ENCODE results near the gene MYOF.
A peak's percentile ranks its signal among the peaks of the same experiment; 100 is the strongest.
"Not testable (repeated sequence)": the region's sequence is repeated elsewhere in the genome, so short reads cannot be mapped to it uniquely, and the experiment has no call there.

The MYOF gene

GRCh38 chr10:93385345-93385744 is 96.8 kb downstream of the MYOF start:
- peak; percentile 55 for DNase-seq

GRCh38 chr10:93384006-93384405 is 98.1 kb downstream of the MYOF start:
- no peak for DNase-seq

GRCh38 chr10:93383562-93383981 is 98.6 kb downstream of the MYOF start:
- no peak for DNase-seq

- DNase-seq, result no peak
Measured at GRCh38 chr10:93379731-93380575, 102.2 kb downstream of the MYOF start.

- DNase-seq, result no peak
Measured at GRCh38 chr10:93378997-93379730, 103.0 kb downstream of the MYOF start.

- DNase-seq, result no peak
Measured at GRCh38 chr10:93378039-93378438, 104.1 kb downstream of the MYOF start.

- DNase-seq, result peak; percentile 92
Measured at GRCh38 chr10:93376372-93377293, 105.5 kb downstream of the MYOF start.

- no peak for DNase-seq
Measured at GRCh38 chr10:93370961-93371360, 111.2 kb downstream of the MYOF start.

- no peak for DNase-seq
Measured at GRCh38 chr10:93369588-93370164, 112.5 kb downstream of the MYOF start.

- no peak for DNase-seq
Measured at GRCh38 chr10:93368210-93368609, 113.9 kb downstream of the MYOF start.

GRCh38 chr10:93367664-93368063 is 114.5 kb downstream of the MYOF start:
- no peak for DNase-seq

GRCh38 chr10:93364966-93365365 is 117.2 kb downstream of the MYOF start:
- no peak for DNase-seq

GRCh38 chr10:93363891-93364648 is 118.1 kb downstream of the MYOF start:
- DNase-seq, result peak; percentile 90

GRCh38 chr10:93358398-93358797 is 123.7 kb downstream of the MYOF start:
- DNase-seq, result not testable (repeated sequence)

- peak; percentile 72 for DNase-seq
Measured at GRCh38 chr10:93357680-93358079, 124.5 kb downstream of the MYOF start.

GRCh38 chr10:93356516-93356915 is 125.6 kb downstream of the MYOF start:
- no peak for DNase-seq

GRCh38 chr10:93352638-93353383 is 129.3 kb downstream of the MYOF start:
- peak; percentile 81 for DNase-seq

GRCh38 chr10:93346694-93347093 is 135.4 kb downstream of the MYOF start:
- no peak for DNase-seq

- DNase-seq, result no peak
Measured at GRCh38 chr10:93346108-93346507, 136.0 kb downstream of the MYOF start.

- no peak for DNase-seq
Measured at GRCh38 chr10:93344691-93345090, 137.4 kb downstream of the MYOF start.

GRCh38 chr10:93342921-93343320 is 139.2 kb downstream of the MYOF start:
- DNase-seq, result no peak
